NCI-H82 treated with DMSO at 0.1 percent for 48 hours (cell line): Measurements from ENCODE around the gene TAL1.
A peak's percentile ranks its signal among the peaks of the same experiment; 100 is the strongest.
"Not testable (repeated sequence)": the region's sequence is repeated elsewhere in the genome, so short reads cannot be mapped to it uniquely, and the experiment has no call there.

Experiments used
- DNase-seq: peaks from one replicate; lab custom pipeline; 2025; ENCODE audit not compliant: unreplicated experiment; lab: John Stamatoyannopoulos, UW

The TAL1 gene

GRCh38 chr1:47232187-47232874 is at the start of gene TAL1:
TSS of gene TAL1 (minus strand) at chr1:47232225. CDS start at chr1:47225888, 6,337 bp downstream.
- DNase-seq = peak; percentile 13

- DNase-seq = no peak
These were observed 48.1 kb upstream of the TAL1 start for GRCh38 chr1:47280142-47280541.

DNA sequence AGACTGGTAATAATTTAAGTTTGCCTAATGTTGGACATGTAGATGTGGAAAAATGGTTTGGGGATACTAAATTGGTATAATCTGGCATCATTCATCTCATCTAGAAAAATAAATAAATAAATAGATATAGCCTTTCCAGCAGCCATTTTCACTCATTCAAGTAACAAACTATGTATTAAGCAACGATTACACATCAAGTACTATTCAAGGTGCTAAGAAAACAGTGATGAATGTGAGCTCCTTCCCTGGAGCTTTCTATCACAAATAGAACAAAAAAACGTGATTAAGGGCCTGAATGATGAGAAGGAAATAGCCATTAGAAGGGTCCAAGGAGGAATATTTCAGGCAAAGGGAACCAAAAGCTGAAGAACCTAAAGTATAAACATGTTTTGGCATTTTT is 44.8 kb upstream of the TAL1 start:
- DNase-seq = no peak

GRCh38 chr1:47275811-47276210 is 43.8 kb upstream of the TAL1 start:
- DNase-seq = not testable (repeated sequence)

DNA sequence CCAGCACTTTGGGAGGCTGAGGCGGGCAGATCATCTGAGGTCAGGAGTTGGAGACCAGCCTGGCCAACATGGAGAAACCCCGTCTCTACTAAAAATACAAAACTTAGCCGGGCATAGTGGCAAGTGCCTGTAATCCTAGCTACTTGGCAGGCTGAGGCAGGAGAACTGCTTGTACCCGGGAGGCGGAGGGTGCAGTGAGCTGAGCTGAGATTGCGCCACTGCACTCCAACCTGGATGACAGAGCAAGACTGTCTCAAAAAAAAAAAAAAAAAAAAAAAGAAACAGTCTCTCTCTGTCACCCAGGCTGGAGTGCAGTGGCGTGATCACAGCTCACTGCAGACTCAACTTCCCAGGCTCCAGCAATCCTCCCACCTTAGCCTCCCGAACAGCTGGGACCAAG is 33.5 kb upstream of the TAL1 start:
- DNase-seq = not testable (repeated sequence)

DNA sequence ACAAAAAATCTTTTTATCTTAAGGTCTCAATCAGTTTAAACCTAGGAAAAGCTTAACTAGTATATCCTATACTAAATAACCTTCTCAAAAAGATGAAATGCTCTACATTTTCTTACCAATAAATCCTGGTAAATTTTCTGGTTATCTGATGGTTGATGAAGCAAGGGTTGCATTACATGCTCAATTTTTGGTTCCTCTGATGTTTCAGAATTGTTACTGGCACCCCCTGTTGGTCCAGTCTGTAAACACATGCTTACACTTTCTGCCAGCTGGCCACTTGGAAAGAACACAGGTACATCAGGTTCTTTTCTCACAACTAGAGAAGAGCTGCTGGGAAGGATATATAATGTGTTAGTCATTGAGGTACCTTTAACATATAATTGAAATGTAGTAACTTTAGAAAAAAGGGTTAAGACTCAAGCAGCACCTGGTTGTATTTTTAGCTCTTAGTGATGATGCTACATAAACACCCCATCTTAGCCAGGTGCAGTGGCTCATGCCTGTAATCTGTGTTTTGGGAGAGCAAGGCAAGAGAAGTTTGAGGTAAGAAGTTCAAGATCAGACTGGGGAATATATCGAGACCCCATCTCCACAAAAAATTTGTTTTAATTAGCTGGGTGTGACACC is 30.9 kb upstream of the TAL1 start:
- DNase-seq = peak; percentile 2

DNA sequence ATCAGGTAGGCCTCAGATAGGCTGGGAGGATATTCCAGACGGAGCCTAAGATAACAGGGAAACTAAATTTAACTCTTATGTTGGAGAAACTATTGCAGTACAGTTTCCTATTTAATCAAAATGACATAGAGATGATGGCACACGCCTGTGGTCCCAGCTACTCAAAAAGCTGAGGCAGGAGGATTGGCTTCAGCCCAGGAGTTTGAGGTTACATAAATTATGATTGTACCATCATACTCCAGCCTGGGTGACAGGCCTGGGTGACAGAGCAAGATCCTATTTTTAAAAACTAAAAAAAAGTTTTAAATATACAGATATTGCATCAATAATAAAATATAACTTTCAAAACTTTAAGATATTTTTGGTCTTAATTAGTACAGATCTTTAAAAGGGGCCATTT is 25.2 kb upstream of the TAL1 start:
- no peak for DNase-seq

GRCh38 chr1:47252795-47253194 is 20.8 kb upstream of the TAL1 start:
- DNase-seq = no peak

DNA sequence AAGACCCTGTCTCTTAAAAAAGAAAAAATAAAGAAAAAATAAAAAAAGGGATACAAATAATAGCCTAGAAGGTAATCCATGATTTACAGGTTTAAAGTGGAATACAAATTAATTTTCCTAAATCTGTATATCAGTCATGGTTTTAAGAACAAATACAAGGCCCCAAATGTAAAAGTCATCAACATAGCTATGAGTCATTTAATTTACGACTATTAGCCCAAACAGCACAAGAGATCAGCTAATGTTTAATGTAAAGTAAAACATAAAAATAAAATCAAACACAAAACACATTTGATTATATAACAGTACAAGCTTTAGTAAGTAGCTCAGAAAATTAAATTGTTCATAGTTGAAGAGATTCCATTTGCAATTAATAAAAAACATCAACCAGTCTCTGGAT is 20.3 kb upstream of the TAL1 start:
- no peak for DNase-seq

GRCh38 chr1:47249755-47250154 is 17.7 kb upstream of the TAL1 start:
- DNase-seq = no peak

DNA sequence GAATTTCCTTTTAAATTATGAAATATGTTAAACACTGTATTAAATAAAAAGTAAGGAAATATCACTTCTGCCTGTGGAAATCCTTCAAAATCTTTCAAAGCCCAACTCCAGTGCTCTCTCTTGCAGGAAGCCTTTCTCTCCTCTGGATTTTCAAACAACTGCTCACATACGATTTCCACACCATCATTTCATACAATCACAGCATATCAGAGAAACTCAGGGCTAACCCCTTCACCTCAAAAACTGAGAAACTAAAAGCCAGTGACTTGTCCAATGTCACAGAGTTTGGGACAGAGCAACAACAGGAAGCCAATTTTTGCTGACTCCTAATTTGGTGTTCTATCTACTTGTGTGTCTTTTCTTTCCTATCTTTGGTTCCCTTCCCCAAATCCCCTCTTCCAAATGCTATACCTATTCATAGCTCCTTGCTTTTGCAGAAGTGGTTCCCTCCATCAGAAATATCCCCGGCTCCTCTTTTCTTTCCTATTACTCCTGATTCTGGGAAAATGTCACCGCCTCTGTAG is 12.4 kb upstream of the TAL1 start:
- no peak for DNase-seq

DNA sequence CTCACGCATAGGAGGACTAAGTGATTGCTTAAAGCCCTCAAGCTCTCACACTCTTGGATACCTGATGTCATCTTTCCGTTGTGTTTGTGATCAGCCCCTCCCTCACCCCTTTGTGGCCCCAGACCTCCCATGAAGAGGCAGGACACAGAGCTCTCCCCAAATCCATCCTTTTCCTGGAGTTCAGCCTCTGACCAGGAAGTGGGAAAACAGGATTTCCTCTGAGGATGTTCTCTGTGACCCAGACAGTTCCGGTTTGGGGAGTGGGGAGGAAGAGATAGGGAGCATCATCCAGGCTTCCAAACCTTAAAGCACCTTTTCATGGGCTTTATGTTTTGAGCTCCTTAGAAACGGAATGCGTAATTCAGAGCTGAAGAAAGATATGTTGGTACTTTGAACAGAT is 11.9 kb upstream of the TAL1 start:
- DNase-seq = no peak

DNA sequence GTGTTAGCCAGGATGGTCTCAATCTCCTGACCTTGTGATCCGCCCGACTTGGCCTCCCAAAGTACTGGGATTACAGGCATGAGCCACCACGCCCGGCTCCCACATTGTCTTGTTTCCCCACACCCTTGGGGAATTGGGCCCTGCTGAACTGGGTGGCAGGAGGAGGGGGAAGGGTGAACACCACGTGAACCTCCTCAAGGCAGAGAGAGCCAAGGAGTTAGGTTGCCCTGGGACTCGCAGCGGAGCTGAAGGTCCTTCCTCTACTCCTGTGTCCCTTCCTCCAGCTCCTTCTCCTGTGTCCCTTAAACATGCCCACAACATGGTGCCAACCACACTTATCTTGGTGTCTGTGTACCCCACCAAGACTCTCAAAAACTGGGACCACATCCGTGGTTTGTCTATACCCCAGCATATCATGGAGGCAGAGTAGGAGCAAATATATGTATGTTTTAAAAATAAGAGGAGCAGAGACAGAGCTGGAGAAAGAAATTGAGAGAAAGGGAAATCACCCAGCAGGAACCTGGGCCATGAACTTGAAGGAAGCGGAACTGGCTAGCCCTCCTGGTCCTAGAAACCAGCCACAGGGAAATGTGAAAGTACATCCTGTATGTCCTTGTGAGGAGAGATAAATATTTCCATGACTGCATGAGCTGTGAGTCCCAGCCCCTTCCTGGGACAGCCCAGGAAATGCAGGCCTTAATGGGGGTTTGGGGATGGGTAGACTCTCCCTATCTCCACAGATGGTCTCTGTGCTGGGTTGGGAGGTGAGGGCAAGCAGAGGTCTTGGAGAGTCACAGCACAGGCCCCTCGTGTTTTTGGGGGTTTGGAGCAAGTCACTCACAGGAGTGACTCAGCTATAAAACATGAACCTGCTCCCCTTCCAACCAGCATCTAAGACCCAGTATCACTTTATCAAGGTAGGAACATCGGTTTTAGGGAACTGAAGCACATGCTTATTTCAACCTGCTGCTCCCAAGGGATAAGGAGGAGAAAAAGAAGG is 9.4 kb upstream of the TAL1 start:
- no peak for DNase-seq

GRCh38 chr1:47238935-47239592 is 7.0 kb upstream of the TAL1 start:
- no peak for DNase-seq

DNA sequence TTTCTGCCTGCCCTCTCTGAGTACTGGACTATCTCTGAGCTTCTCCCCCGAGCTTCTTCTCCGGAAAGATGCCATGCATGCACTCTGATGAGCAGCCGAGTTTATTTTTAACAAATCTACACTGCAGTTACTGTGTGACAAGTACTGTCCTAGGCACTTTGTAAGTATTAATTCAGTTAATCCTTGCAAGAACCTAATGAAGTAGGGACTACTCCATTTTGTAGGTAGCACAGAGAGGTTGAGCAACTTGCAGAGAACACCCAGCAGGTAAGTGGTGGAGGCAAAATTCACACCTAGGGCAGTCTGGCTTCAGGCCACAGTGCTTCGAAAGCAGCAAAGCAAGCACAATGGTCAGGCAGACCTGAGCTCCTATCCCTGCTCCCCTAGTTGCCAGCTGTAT is 3.8 kb upstream of the TAL1 start:
- no peak for DNase-seq

DNA sequence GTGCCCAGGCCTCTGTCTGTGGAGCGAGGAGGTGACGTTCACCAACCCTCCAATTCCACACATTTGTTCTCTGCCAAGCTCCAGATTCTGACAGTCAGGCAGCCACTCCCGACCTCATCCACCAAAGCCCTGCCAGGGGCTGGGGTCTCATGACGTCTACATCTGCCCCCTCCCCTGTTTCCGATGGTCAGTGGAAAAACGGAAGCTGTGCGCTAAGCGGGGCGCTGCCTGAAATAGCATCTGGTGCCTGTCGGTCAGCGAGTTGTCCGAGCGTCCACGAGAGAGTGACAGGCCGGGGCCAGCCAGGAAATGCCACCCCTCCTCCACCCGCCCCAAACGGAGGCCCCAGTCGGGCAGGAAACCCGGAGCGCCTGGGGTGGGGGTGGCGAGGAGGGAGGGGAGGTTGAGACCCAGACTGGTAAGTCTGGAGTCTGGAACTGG is 3.2 kb upstream of the TAL1 start:
- no peak for DNase-seq

DNA sequence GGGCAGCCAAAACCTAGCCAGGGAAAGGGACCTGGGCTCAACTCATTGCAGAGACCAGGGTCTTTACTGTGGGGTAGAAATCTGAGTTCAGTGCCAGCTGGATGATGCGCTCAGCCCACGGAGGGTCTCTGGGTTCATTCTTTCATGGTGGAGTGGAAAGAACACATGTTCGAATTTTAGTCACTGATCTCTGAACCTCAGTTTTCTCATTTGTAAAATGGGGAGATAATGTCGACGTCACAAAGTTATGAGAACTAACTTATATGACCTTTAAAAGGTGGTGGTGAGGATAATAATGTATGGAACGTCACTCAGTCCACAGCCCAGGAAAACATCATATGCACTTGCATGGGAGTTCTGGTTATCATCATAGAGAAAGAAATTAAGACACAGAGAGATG is 1.2 kb upstream of the TAL1 start:
- no peak for DNase-seq

- peak; percentile 70 for DNase-seq
These were observed 481 bp downstream of the TAL1 start for GRCh38 chr1:47231301-47232186.

GRCh38 chr1:47230692-47231300 is 1.2 kb downstream of the TAL1 start:
- no peak for DNase-seq
